Chondrocyte (in vitro differentiated cells): ENCODE measurements around the gene RPL10A. TPM values are rescaled to one million over a fixed set of nuclear protein-coding genes. Genes with fewer than 3 reads are reported as not detected.

ENCODE experiments used
- DNase-seq: peaks from one replicate; pipeline ENCODE4 v3.0.0; 2021; ENCODE audit warnings: mixed read lengths, low spot score
- H3K27ac Mint-ChIP-seq: one replicate; pipeline ENCODE4 v1.8.0; 2021; ENCODE audit warnings: mild to moderate bottlenecking, moderate library complexity, mixed read lengths; ENCODE audit not compliant: unreplicated experiment
- H3K27me3 Mint-ChIP-seq: 2 replicates; pipeline ENCODE4 v1.8.0; 2021; ENCODE audit warnings: low read depth, mixed read lengths
- H3K36me3 Mint-ChIP-seq: 2 replicates; pipeline ENCODE4 v1.8.0; 2021; ENCODE audit warnings: low read depth, mixed read lengths
- H3K4me1 Mint-ChIP-seq: 2 replicates; pipeline ENCODE4 v1.8.0; 2021; ENCODE audit warnings: low read depth, mild to moderate bottlenecking, mixed read lengths
- H3K4me3 Mint-ChIP-seq: one replicate; pipeline ENCODE4 v1.8.0; 2021; ENCODE audit warnings: mild to moderate bottlenecking, moderate library complexity, mixed read lengths; ENCODE audit not compliant: unreplicated experiment
- H3K9me3 Mint-ChIP-seq: 2 replicates; pipeline ENCODE4 v1.8.0; 2021; ENCODE audit warnings: low read depth, mixed read lengths
- total RNA-seq: library from RNA; stranded (reverse); gene quantifications from 3 replicates; pipeline ENCODE4 v1.2.1, GENCODE V29; 2021
- TF ChIP-seq, protein P1 (sequence below): fragments of 200-600 bp; sonication (generic); IDR thresholded peaks from 2 replicates; pipeline ENCODE4 v1.5.0; 2021; ENCODE audit warnings: antibody characterized with exemption, mild to moderate bottlenecking, moderate library complexity

Gene RPL10A
- total RNA-seq, 1 donor from 2014 or later = 848 TPM

- H3K4me1 Mint-ChIP-seq = peaks cover 6% of the 10 kb centered on the region
- H3K36me3 Mint-ChIP-seq = no peaks in the 10 kb centered on the region
- H3K27me3 Mint-ChIP-seq = peaks cover 6% of the 10 kb centered on the region
- H3K4me3 Mint-ChIP-seq = no peak overlapping the region
- no peak overlapping the region for H3K27ac Mint-ChIP-seq
- H3K9me3 Mint-ChIP-seq = no peaks in the 10 kb centered on the region
- TF ChIP-seq, protein P1, sequence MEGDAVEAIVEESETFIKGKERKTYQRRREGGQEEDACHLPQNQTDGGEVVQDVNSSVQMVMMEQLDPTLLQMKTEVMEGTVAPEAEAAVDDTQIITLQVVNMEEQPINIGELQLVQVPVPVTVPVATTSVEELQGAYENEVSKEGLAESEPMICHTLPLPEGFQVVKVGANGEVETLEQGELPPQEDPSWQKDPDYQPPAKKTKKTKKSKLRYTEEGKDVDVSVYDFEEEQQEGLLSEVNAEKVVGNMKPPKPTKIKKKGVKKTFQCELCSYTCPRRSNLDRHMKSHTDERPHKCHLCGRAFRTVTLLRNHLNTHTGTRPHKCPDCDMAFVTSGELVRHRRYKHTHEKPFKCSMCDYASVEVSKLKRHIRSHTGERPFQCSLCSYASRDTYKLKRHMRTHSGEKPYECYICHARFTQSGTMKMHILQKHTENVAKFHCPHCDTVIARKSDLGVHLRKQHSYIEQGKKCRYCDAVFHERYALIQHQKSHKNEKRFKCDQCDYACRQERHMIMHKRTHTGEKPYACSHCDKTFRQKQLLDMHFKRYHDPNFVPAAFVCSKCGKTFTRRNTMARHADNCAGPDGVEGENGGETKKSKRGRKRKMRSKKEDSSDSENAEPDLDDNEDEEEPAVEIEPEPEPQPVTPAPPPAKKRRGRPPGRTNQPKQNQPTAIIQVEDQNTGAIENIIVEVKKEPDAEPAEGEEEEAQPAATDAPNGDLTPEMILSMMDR = no peak
- DNase-seq = no peak
These were observed 39.8 kb downstream of the RPL10A start for GRCh38 chr6:35508027-35508426.

GRCh38 chr6:35508542-35508941 lies 40.3 kb downstream of the RPL10A start:
- Mint-ChIP-seq H3K4me1 (peaks cover 6% of the 10 kb centered on the region), H3K9me3 (no peaks in the 10 kb centered on the region), H3K27ac (no peak overlapping the region), H3K4me3 (no peak overlapping the region), H3K27me3 (peaks cover 6% of the 10 kb centered on the region), H3K36me3 (no peaks in the 10 kb centered on the region)
- no peak for DNase-seq
- TF ChIP-seq, protein P1 = no peak

DNA sequence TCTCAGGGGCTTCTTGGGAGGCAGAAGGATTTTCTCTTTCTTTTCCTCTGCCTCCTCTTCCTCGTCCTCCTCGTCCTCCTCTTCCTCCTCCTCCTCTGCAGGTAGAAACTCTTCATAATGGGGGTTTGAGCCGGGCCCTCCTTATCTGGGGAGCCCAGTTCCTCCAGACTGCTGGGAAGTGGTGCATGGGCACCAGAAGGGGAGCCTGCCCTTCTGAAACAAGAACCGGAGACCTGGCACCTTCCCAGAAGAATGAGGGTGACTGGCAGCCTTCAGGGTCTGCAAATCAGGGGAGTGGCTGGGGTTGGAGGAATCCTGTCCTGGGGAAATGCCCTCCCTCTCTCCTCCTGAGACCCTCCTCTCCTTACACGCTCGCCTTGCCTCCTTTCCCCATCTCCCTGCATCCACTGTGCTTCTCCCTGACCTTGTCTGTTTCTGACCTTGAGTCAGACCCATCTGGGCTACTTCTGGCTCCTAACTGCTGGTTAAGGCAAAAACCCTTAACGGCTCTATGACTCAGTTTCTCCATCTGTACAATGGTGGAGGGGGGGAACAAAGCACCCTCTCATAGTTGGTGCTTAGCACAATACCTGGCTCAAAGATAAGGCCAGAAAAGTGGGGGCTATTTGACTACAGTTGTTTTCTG lies 42.8 kb downstream of the RPL10A start:
- H3K27me3 Mint-ChIP-seq = peaks cover 3% of the 10 kb centered on the region
- H3K4me1 Mint-ChIP-seq = peaks cover 6% of the 10 kb centered on the region
- TF ChIP-seq, protein P1 = no peak
- H3K27ac Mint-ChIP-seq = no peak overlapping the region
- H3K36me3 Mint-ChIP-seq = no peaks in the 10 kb centered on the region
- no peak overlapping the region for H3K4me3 Mint-ChIP-seq
- no peaks in the 10 kb centered on the region for H3K9me3 Mint-ChIP-seq
- no peak for DNase-seq

GRCh38 chr6:35511562-35511941 lies 43.4 kb downstream of the RPL10A start:
- no peaks in the 10 kb centered on the region for H3K9me3 Mint-ChIP-seq
- H3K27me3 Mint-ChIP-seq = peaks cover 3% of the 10 kb centered on the region
- TF ChIP-seq, protein P1 = no peak
- H3K36me3 Mint-ChIP-seq = no peaks in the 10 kb centered on the region
- H3K4me1 Mint-ChIP-seq = peaks cover 6% of the 10 kb centered on the region
- peak; percentile 81 for DNase-seq
- no peak overlapping the region for H3K27ac Mint-ChIP-seq
- no peak overlapping the region for H3K4me3 Mint-ChIP-seq

GRCh38 chr6:35512006-35512405 lies 43.8 kb downstream of the RPL10A start:
- no peaks in the 10 kb centered on the region for H3K36me3 Mint-ChIP-seq
- H3K4me3 Mint-ChIP-seq = no peak overlapping the region
- H3K4me1 Mint-ChIP-seq = peaks cover 4% of the 10 kb centered on the region
- DNase-seq = peak; percentile 62
- no peaks in the 10 kb centered on the region for H3K9me3 Mint-ChIP-seq
- no peak overlapping the region for H3K27ac Mint-ChIP-seq
- H3K27me3 Mint-ChIP-seq = peaks cover 3% of the 10 kb centered on the region
- TF ChIP-seq, protein P1 = no peak
